IPS-18c (cell line): ENCODE data around the gene FAM227B.
"Not testable (repeated sequence)": the region's sequence is repeated elsewhere in the genome, so short reads cannot be mapped to it uniquely, and the experiment has no call there.

Experiments used
- H3K4me3 ChIP-seq: 2 replicates; pipeline ENCODE4 v1.7.0; 2013; ENCODE audit warnings: low read depth, mild to moderate bottlenecking, low read length, moderate library complexity; ENCODE audit not compliant: insufficient read depth
- H3K9me3 ChIP-seq: one replicate; pipeline ENCODE4 v1.6.1; 2013; ENCODE audit warnings: mild to moderate bottlenecking, low read length, moderate library complexity; ENCODE audit not compliant: control insufficient read depth, insufficient read depth

FAM227B gene

DNA sequence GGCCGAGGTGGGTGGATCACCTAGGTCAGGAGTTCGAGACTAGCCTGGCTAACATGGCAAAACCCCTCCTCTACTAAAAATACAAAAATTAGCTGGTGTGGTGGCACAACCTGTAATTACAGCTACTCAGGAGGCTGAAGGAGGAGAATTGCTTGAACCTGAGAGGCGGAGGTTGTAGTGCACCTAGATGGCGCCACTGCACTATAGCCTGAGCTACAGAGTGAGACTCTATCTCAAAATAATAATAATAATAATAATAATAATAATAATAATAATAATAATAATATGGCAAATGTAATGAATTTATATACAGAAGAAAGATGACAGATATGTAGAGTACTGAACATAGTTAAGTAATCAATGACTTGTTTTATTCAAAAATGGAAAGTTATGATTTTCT is 149.4 kb downstream of the FAM227B start:
- not testable (repeated sequence) for H3K4me3 ChIP-seq, H3K9me3 ChIP-seq

DNA sequence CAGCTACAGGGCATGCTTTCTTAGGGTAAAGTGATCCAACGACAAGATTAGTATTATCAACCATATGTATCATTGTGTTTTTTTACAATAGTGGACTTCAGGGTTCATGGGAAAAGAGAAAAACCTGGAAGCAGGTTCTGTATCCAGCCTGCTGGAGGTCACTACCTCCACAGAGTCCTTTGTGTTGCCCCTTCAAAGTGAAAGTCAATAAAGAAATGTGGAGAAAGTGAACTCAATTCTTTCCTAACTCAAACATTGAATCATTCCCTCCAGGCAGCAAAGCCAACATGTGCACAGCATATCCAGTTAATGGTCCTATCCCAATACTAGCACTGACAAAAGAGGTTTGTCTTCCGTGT is 152.2 kb downstream of the FAM227B start:
- Histone ChIP-seq H3K9me3 (no peaks in the 10 kb centered on the region), H3K4me3 (no peak overlapping the region)

DNA sequence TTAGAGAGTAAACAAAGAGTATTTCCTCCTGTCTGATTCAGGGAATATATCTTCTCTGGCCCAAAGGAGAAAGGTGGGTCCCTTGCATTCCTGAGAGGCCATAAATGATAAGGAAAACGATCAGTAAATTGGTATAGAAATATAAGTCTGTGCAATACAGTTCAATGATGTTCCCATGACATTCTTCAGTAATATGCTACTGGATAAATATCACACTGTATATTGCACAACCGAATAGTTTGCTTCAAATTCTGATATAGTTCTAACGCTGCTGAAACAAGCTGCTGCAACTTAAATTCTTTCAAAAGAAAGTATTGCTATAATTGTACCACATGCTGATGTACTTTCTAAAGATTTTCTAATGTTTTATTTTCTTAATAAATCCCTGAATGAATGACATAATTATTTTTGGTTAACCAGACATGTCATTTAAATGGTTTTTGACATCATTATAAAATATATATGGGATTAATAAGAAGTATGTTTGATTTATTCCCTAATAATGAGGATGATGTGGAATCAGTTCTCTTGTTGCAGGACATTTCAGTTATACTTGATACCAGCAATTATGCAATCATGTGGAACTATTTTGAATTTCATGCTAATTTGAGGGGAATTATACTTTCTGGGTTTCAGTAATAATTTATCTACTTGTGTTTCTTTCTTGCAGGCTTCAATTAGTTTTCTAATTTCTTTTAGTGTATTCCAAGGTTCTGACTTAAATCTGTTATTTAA is 152.7 kb downstream of the FAM227B start:
- no peaks in the 10 kb centered on the region for H3K9me3 ChIP-seq
- no peak overlapping the region for H3K4me3 ChIP-seq

DNA sequence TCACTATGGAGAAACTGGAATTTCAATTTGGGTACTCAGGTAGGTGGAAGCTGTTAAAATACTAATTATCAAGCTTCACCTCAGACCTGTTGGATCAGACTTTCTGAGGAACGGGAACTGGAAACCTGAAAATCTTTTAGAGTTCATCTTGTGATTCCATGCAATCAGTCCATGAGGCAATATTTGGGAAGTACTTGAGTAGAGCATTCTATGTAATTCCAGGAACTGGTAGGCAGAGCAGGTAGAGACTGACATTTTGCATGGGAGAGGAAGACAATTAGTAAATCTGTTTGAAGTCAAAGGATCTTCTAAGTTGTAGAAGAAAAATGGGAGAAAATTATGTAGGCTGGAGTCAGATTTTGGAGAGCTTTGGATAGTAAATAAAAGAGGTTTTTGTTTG is 154.5 kb downstream of the FAM227B start:
- no peak overlapping the region for H3K4me3 ChIP-seq
- no peaks in the 10 kb centered on the region for H3K9me3 ChIP-seq

DNA sequence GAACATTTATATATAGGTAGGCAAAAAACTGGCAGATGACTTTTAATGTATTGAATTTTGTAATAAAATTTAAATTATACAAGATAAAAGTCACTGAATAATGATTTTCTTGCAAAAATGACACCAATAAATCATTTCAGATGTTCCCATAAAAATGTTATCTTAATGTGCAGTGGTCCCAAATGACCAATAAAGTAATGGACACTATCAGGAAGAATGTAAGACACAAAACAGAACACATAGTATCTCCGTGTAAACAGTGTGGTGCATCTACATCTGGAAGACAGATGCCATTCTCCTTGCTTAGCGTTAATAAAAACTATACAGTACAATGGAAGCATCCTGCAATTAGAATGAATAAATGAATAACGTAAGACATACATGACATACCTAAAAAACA is 156.1 kb downstream of the FAM227B start:
- Histone ChIP-seq H3K4me3 (no peak overlapping the region), H3K9me3 (no peaks in the 10 kb centered on the region)

DNA sequence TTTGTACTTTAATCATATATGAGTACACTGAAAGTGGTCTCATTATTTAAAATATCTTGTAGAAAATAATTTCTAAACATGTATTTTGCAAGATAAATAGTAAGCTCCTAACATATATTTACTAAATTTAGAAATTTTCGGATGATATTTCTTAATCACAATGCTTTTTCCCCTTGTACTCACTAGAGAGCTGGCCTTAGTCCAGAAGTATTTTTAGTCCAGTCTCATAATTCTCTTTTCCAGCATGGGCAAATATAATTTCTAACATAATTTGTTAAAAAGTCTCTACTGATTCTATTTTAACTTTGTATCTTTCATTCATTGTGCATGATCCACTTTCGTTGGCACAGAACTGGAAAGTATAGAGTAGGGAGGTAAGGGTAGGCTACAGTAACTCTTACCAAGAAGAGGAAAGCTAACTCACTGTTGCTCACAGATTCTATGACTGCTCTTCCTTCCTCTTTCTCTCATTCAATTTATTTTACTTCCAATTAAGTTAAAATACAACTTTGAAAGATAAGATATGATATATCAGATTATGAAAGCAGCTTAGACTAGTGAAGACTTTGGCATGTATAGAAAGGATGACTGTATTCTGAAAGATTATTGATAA is 158.3 kb downstream of the FAM227B start:
- Histone ChIP-seq H3K4me3 (no peak overlapping the region), H3K9me3 (no peaks in the 10 kb centered on the region)

DNA sequence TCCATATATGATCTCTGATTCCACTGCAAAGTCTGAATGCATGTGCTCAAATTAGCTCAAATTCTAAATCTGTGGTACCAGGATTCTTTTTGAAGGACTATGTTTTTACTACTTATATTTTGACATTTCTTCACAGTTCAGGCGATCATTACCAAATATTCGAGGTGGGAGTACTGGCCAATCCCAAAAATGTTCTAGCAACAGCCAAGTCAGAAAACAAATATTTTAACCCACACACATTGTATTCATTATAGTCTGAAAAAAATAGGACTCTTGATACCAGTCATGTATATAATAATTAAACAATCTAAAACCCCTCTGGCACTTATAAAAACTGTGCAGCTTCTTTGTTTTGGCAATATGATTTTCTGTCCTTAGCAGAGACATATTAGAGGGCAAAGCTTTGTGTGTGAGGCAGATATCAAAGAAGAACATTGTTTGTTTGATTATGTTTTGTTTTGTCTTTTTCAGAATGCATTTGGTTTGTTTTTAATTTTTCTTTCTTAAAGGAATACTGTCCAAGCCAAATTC is 160.1 kb downstream of the FAM227B start:
- Histone ChIP-seq H3K9me3 (no peaks in the 10 kb centered on the region), H3K4me3 (no peak overlapping the region)

DNA sequence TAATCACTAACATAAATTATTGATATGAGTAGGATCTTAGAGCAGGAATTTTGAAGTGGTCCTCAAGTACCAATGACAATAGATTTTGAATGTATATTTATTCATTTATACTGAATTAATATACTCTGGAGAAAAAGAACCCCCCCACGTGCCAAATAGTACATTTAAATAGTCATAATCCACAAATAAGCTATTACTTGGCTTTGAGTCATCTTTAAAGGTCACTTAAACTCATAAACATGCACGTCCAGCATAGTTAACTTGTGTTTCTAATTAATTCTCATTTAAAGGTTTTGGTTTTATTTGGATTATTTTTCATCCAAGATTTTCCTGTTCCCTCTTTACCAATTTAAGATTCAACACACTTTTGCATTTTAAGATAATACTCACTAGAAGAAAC is 162.5 kb downstream of the FAM227B start:
- no peaks in the 10 kb centered on the region for H3K9me3 ChIP-seq
- H3K4me3 ChIP-seq: no peak overlapping the region

DNA sequence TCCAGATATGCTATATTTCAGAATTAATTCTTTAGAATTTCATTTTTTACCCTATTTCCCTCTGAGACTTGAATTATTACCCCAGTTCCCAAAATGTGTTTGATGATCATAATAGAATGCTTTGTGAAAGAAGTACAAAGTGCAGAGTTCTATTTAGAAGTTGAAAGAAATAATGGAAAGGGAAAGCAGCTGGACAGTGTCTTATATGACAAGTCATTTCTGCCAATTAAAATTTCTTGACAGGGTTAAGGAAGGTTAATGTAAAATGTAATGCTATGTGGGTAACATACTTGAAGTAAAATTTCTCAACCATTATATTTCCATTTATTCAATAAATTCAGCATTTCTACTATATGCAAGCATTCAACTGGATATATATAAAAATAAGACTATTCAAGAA is 164.5 kb downstream of the FAM227B start:
- Histone ChIP-seq H3K4me3 (no peak overlapping the region), H3K9me3 (no peaks in the 10 kb centered on the region)

DNA sequence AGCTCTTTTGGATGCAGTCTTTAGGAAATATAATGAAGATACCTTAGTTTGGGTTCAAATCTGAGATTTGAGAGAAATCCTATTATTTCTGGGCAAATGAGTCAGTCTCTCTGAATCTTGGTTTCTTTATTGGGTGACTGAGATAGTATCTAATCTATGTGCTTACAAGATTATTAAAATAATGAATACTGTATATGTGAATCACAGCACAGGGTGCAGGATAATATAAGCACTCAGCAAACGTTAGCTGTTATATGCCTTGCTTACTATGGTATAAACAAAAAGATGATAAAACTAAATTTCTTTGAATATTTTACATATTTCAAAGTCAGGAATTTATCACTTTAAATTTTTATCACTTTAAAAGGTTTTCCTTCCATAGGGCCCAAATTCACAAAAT is 168.0 kb downstream of the FAM227B start:
- Histone ChIP-seq H3K4me3 (no peak overlapping the region), H3K9me3 (no peaks in the 10 kb centered on the region)

DNA sequence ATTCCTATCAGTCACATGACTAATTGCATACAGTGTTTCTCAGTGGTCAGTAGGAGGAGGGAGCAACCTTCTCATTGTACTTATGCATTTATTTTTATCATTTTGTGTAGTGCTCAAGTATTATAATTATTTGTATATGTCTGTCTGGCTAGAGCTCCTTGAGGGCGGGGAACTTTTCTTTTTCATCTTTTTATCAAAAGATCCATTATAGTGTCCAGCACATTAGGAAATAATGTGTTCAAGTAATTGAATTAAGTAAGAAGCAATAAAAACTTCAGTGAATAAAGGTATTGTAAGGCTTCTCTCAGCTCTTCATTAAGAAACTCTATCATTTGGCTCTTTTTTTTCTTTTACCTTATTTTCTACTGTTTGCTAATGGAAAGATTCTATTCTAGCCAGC is 178.8 kb downstream of the FAM227B start:
- no peak overlapping the region for H3K4me3 ChIP-seq

DNA sequence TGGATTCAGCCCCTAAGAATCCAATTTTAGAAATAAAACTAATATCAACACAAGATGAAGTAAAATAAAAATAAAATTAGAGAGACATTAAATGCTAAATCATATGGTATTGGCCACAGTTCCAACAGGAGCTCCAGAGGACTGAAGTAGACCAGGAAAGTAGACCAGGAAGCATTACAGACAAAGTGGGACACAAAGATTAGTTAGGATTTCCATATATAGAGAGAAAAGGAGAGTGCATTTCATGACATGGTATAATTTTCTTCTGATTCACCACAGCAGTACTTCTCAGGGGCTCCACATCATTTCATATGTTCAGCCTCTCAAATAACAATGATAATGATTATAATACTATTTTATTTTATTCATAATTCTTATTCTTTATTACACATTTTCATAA is 179.3 kb downstream of the FAM227B start:
- no peak overlapping the region for H3K4me3 ChIP-seq
- H3K9me3 ChIP-seq: no peaks in the 10 kb centered on the region

More for the DNA sequence above, 178.8 kb downstream of the FAM227B start:
- no peaks in the 10 kb centered on the region for H3K9me3 ChIP-seq

DNA sequence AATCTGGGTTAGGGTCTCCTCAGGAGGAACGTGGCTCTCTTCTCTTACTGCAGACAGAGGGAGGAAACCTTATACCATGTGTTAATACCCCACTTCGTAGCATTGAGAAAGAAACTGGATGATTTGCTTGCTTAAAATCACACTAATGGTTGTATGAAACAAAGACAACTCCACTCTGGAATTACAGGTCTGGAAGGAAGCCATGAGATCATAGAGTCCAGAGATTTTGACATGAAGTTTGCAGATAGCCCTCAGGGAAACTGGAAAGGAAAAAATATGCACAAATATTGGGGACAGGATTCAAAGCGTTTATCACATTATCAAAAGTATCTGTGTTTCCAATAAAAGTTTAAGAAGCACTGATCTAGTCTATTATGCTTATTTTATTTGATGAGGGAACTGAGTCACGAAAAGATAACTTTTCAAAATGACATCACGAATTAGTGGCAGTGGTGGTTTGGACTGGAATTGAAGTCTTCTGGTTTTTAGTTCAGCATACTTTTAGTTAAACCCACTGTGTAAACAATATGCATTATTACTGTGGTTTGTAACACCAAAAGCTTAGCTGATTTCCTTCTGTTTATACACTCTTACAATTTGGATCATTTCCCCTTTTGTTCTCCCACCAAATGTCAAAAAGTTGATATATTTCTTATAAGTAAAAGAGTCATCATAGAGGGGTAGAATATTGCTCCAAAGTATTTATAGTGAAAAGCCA is 180.8 kb downstream of the FAM227B start:
- H3K9me3 ChIP-seq: no peaks in the 10 kb centered on the region
- H3K4me3 ChIP-seq: no peak overlapping the region

DNA sequence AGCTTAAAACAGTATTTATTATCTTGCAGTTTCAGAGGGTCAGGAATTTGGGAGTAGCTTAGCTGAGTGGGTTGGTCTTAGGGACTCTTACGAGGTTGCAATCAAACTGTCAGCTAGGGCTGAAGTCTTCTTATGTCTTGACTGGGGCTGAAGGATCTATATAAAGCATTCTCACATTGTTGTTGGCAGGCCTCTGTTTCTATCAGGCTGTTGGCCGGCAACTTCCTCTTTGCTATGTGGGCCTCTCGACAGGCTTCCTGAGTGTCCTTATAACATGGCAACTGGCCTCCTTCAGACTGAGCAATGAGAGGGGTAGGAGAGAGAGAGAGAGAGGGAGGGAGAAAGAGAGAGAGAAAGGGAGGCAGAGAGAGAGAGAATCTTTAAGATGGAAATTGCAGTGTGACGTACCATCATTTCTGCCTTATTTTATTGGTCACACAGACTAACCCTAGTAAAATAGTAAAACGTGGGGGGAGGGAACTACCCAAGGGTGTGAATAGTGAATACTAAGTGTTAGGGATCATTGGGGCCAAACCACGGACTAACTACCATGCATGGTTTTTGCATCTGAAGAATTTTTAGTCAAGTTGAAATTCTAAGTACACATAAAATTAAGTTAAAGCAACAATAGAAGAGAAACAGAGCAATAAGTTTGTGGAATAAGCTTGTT is 181.5 kb downstream of the FAM227B start:
- Histone ChIP-seq H3K4me3 (no peak overlapping the region), H3K9me3 (no peaks in the 10 kb centered on the region)

DNA sequence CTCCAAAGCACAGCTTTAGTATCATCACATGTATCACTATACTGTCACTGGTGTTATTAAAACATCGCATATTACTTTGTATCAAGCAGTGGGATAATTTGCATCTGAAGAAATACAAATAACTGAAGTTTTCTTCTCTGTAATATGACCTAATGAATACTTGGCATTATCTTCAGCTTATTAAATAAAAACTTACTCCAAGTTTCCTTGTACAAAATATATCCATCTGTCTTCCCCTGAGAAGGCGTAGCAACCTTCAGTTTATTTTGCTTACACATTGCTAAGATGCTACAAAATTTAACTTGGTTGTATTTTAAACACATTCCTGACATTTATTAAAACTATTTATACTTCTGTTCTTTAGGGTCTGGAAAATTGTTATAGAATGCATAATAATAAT is 183.9 kb downstream of the FAM227B start:
- Histone ChIP-seq H3K9me3 (no peaks in the 10 kb centered on the region), H3K4me3 (no peak overlapping the region)

DNA sequence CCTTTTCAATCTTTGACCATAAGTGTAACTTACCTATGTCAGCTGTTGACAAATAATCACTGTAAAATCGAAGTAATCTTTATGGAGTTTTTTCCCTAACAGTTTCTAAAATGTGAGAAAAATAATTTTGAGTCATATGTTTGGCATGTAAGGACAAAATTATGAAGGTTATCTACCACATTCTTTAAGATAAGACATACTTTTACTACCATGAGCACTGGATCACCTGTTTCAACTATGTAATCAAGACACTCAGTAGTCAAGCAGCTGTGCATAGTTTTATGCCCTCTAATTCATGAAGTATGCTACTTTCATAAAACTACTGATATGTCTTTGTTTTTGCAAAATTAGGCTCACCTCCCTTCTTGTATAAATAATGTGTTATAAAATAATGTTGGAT is 185.4 kb downstream of the FAM227B start:
- Histone ChIP-seq H3K9me3 (no peaks in the 10 kb centered on the region), H3K4me3 (no peak overlapping the region)

DNA sequence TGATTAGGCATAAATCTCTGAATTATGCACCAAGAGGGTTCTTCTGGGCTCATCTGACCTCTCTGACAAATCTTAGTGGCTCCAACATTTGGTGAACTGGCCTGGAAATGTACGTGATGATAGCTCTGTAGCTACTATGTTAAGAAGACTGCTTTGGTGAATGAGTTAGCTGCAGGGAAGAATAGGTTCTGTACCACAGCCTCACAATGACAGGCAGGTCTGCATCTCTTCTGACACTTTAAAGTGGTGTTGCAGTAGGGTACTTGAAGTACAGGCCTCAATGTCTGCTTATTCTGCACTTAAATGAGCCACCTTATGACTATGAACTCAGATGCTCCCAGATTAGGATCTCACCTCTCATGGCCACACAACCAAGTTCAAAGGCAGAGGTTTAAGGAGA is 190.6 kb downstream of the FAM227B start:
- H3K4me3 ChIP-seq: no peak overlapping the region
- no peaks in the 10 kb centered on the region for H3K9me3 ChIP-seq
